GM19239 (cell line): ENCODE data around the gene BPIFB3.
"Not testable (repeated sequence)": the region's sequence is repeated elsewhere in the genome, so short reads cannot be mapped to it uniquely, and the experiment has no call there.

Experiments
- DNase-seq: peaks from one replicate; pipeline ENCODE4 v3.0.0; 2011; ENCODE audit warnings: low spot score; ENCODE audit not compliant: insufficient read length
- FAIRE-seq: peaks from 2 replicates; lab custom pipeline; 2011; peaks lifted over from hg19 to GRCh38; lab: Jason Lieb, UNC

Gene BPIFB3

GRCh38 chr20:33110147-33110825, 56.6 kb downstream of the BPIFB3 start:
- no peak for DNase-seq
- no peak for FAIRE-seq

GRCh38 chr20:33111306-33111705, 57.6 kb downstream of the BPIFB3 start:
- FAIRE-seq: no peak
- DNase-seq: no peak

- DNase-seq (no peak), FAIRE-seq (no peak)
Observed at GRCh38 chr20:33112547-33113386, 59.1 kb downstream of the BPIFB3 start.

DNA sequence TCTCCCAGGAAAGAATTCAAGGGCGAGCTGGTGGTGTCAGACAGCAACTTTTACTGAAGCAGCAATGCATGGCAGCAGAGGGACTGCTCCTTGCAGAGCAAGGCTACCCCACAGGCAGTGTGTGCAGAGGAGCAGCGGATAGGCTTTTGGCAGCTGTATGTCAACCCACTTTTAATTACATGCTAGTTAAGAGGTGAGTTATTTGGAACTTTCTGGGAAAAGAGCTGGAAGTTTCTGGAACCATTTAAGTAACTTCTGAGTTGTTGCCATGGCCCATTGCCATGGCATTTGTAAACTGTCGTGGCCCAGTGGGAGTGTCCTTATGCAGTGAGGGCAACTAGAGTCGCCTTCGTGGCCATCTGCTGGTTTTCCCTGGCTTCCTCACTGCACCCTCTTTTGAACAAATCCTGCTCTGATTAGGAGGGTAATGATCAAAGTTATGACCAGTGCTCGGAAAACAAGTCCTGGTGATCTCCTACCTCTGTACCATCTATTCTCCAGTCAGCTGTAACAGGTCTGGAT, 59.7 kb downstream of the BPIFB3 start:
- DNase-seq (no peak), FAIRE-seq (no peak)

DNA sequence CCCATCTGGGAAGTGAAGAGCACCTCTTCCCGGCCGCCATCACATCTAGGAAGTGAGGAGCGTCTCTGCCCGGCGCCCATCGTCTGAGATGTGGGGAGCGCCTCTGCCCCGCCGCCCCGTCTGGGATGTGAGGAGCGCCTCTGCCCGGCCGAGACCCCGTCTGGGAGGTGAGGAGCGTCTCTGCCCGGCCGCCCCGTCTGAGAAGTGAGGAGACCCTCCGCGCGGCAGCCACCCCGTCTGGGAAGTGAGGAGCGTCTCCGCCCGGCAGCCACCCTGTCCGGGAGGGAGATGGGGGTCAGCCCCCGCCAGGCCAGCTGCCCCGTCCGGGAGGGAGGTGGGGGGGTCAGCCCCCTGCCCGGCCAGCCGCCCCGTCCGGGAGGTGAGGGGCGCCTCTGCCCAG, 61.8 kb downstream of the BPIFB3 start:
- not testable (repeated sequence) for FAIRE-seq, DNase-seq

- DNase-seq (no peak), FAIRE-seq (no peak)
Observed at GRCh38 chr20:33119725-33120720, 66.3 kb downstream of the BPIFB3 start.

GRCh38 chr20:33120934-33121333, 67.2 kb downstream of the BPIFB3 start:
- no peak for FAIRE-seq
- no peak for DNase-seq

DNA sequence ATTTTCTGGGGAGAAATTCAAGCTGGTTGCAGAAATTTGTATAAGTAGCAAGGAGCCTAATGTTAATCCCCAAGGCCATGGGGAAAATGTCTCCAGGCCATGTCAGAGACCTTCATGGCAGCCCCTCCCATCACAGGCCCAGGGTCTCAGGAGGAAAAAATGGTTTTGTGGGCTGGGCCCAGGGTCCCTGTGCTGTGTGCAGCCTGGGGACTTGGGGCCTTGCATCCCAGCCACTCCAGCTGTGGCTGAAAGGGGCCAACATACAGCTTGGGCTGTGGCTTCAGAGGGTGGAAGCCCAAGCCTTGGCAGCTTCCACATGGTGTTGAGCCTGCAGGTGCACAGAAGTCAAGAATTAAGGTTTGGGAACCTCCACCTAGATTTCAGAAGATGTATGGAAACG, 68.6 kb downstream of the BPIFB3 start:
- not testable (repeated sequence) for DNase-seq, FAIRE-seq
